ENCODE results near the gene ADD2.

DNA sequence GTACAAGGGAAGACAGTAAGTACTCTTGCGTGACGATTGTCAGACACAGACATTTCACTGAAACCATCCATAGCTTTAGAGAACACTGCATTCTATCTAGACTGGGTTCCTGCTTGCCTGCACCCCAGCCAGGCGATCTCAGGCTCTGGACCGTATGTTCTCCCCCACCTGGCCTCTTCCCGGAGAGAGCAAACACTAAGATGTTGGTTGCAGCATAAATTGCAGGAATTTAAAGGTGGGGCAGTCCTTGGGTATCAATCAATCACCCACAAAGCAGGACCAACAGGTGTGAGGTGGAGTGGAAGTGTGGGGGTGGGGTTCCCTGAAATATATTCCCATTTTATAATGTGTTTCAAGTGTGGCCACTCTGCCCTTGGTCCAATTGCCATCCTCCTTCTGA lies 110.8 kb downstream of the ADD2 start:
- TF ChIP-seq, protein P1, sequence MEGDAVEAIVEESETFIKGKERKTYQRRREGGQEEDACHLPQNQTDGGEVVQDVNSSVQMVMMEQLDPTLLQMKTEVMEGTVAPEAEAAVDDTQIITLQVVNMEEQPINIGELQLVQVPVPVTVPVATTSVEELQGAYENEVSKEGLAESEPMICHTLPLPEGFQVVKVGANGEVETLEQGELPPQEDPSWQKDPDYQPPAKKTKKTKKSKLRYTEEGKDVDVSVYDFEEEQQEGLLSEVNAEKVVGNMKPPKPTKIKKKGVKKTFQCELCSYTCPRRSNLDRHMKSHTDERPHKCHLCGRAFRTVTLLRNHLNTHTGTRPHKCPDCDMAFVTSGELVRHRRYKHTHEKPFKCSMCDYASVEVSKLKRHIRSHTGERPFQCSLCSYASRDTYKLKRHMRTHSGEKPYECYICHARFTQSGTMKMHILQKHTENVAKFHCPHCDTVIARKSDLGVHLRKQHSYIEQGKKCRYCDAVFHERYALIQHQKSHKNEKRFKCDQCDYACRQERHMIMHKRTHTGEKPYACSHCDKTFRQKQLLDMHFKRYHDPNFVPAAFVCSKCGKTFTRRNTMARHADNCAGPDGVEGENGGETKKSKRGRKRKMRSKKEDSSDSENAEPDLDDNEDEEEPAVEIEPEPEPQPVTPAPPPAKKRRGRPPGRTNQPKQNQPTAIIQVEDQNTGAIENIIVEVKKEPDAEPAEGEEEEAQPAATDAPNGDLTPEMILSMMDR (IDR thresholded peaks at IDR 0.05): no peak
- no peak for TF ChIP-seq POLR2AphosphoS5 (IDR thresholded peaks at IDR 0.05)
- TF ChIP-seq POLR2A (IDR thresholded peaks at IDR 0.05): no peak

Data from transverse colon (tissue), 4 donors.